GM21526 (cell line): ENCODE results near the gene F2RL3.

Experiments
- ATAC-seq: cut with Tn5 transposase; IDR thresholded peaks from one replicate; pipeline ENCODE4 v1.9.1; 2021; ENCODE audit warnings: moderate library complexity; ENCODE audit not compliant: unreplicated experiment, low FRiP score

F2RL3 gene

DNA sequence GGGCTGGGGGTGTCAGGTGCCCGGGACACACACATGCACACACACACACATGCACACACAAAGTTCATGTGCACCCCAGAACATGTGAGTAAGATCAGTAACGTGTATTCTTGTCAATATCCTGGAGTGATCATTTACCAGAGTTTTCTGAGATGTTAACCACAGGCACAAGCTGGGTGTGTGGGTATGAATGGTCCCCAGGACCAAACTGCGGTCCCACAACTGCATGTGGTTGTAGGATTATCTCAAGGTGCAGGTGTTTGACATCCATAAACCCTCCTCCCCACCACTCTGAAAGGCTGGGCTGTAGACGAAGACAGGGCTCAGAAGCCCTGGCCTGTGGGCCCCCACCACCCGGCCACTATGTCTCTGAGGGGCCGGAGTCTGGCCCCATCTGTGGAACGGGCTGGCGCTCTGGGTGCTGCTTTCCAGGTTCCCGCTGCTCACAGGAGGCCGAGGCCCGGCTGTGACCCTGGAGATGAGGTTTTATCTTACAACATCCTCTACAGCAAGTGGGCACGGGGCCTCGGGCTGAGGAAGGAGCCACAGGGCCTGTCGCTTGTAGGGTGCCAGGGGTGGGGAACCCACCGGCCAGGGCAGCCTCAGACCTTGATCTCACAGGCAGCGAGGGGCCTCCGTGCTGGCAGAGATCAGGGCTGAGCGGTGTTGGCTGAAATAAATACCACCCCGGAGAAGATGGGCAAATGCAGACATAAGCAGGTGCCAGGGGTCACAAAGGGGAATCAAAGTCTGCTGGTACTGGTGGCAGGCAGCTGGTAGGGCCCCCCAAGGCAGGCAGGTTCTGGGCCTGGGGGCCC is 4.3 kb downstream of the F2RL3 start:
- ATAC-seq = no peak

DNA sequence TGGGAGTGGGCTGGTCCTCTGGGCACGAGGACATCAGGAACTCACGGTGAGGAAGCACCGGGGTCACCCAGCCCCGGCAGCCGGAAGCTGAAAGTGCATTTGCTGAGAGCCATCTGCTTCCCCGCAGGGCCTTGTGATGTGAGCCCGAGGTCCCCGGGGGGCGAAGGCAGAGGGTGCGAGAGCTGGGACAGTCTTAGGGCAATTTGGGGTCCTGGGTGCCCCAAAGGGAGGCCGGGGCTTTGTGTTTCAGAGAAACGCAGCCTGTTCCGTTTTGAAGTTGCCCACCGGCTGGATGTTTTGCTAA is 4.8 kb downstream of the F2RL3 start:
- no peak for ATAC-seq

- no peak for ATAC-seq
These were observed 5.3 kb downstream of the F2RL3 start for GRCh38 chr19:16894080-16894479.

- no peak for ATAC-seq
These were observed 6.8 kb downstream of the F2RL3 start for GRCh38 chr19:16895467-16896145.

- ATAC-seq = peak; percentile 24
These were observed 7.6 kb downstream of the F2RL3 start for GRCh38 chr19:16896146-16897028.

GRCh38 chr19:16897029-16897855 is 8.4 kb downstream of the F2RL3 start:
- ATAC-seq = peak; percentile 41

- ATAC-seq = no peak
These were observed 9.0 kb downstream of the F2RL3 start for GRCh38 chr19:16897856-16898161.

- ATAC-seq = no peak
These were observed 9.7 kb downstream of the F2RL3 start for GRCh38 chr19:16898361-16899015.

DNA sequence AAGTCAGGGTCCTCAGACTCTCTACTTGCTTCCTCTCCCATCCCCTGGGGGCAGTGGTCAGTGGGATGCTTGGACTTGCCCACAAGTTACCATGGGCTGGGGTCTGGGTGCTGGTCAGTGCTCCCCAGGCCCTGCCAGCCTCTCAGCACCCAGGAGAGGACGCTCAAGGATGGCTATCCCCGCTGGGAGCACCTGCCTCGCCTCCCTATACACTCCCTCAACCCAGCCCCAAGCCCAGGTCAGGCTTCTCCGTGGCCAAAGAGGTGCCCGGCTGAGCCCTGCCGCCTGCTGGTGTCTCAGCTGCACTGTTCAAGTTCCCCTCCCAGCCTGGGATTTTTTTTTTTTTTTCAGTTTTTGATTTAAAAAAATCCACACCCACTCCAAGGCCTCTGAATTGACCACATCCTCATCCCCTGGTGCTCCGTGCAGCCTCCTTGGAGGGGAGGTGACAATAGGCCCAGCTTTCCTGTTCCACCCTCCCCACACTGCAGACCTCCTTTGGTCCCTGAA is 10.8 kb downstream of the F2RL3 start:
- no peak for ATAC-seq

DNA sequence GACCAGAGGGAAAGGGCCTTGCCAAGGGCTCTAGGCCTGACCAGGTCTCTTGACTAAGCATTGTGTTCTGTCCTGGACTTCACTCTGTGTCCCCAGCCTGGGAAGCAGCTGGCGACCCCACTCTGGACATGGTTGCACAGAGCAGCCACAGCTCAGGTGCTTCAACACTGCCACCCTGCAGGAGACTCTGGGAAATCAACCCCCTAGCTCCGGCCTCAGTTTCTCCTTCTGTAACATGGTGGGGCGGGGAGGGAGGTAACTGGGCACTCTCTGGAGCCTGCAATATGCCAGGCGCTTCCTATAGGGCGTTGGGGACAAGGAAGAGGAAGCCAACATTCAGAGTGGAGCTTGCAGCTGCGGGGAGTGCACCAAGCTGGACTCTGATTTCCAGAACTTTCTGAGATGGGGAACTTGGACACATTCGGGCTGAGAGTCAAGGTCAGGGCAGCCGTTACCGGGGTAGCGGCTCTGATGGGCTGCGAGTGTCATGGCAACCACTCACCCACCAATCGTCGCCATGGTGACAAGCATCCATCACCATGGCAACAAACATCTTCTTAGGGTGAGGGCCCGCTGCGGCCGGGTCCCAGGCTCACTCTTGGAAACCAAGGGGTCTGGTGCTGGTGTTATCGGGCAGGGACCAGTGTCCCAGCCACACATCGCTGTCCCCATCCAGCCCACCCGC is 12.8 kb downstream of the F2RL3 start:
- ATAC-seq = no peak

GRCh38 chr19:16902545-16902944 is 13.7 kb downstream of the F2RL3 start:
- ATAC-seq = no peak

DNA sequence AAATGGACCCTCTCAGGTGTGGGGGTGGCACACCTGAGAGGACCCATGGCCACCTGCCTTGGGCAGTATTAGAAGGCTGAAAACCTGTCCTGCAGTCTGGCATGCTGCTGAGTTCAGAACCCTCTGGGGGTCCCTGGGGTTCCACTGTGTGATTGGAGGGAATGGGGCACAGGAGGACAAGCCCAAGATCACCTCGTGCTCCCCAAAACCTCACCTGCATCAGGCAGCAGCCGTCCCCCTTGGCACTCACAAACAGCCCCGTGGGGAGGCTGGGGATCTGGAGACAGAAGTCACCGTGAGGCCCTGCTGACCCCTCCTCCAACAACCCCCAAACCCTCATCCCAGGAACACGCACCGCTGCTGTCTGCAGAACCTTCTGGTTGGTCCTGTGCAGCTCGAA is 14.5 kb downstream of the F2RL3 start:
- ATAC-seq = no peak

DNA sequence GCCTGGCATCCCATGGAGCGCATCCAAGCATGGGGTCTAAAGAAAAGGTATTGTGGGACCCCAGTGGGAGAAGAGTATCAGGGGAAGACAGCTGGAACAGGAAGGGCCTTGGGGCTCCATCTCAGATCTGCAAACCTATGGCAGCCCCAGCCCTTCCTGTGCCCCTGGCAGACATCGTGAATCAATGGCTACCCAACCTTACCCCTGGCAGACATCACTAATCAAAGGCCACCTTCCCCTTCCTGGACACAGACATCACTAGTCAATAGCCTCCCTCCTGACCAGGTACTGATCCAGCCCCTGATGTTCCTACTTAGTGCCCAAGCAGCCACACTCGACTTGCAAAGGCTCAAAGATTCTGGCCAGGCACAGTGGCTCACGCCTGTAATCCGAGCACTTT is 15.8 kb downstream of the F2RL3 start:
- ATAC-seq = no peak

- ATAC-seq = no peak
These were observed 20.0 kb downstream of the F2RL3 start for GRCh38 chr19:16908759-16909158.

GRCh38 chr19:16911046-16911445 is 22.2 kb downstream of the F2RL3 start:
- ATAC-seq = no peak

GRCh38 chr19:16912780-16913179 is 24.0 kb downstream of the F2RL3 start:
- ATAC-seq = no peak

DNA sequence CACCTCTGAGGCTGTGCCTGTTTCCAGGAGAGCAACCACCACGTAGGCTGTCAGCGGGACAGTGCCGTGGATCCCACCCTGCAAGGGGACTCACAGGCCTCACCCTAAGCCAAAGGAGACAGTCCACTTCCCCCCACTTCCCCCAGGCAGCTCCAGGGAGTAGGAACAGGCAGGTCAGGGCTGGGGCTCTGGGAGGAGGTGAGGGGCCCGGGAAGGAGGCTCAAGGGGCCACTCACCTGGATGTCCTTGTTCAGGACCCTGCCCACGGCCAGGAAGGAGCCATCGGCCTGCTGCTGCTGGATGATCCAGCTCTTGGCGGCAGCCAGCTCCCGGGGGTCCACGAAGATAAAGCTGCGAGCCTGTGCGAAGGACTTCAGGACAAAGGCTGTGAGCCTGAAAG is 25.6 kb downstream of the F2RL3 start:
- no peak for ATAC-seq

DNA sequence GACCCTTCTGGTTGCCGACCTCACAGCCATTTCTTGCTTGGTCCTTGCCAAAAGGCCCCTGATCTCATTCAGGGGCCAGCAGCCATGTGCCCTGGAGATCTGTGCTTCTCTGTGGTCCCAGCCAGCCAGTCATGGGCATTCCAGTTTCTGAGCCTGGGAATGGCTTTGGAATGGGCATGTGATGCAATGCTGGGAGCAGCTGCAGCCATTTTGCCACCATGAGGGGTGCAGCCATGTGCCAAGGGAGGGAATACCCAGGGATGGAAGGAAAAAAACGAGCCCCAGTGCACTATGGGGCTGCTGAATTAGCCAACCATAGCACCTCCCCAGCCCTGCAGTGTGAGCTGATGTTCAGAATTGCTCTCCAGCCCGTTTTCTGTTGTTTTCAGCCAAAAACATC is 26.3 kb downstream of the F2RL3 start:
- no peak for ATAC-seq

DNA sequence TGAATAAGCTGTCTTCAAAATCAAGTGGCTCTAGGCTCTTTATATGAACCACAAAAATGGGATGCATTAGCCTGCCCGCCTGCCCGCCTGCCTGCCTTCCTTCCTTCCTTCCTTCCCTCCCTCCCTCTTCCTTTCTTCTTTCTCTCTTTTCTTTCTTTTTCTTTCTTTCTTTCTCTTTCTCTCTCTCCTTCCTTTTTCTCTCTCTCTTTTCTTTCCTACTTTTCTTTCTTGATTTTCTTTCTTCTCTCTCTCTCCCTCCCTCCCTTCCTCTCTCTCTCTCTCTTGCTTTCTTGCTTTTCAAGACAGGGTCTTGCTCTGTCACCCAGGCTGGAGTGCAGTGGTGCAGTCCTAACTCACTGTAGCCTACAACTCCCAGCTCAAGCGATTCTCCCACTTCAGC is 26.9 kb downstream of the F2RL3 start:
- no peak for ATAC-seq
